ENCODE results near the gene AJUBA. TPM values are rescaled to one million over a fixed set of nuclear protein-coding genes. Genes with fewer than 3 reads are reported as not detected.

AJUBA gene
- total RNA-seq, 1 donor from 2014 or later: 111 TPM

GRCh38 chr14:22939684-22940083 lies 42.7 kb downstream of the AJUBA start:
- DNase-seq (ENCODE audit: extremely low spot score, unreplicated experiment): no peak
- TF ChIP-seq CTCF (IDR thresholded peaks at IDR 0.05): no peak
- H3K9me3 Mint-ChIP-seq (ENCODE audit: unreplicated experiment): no peaks in the 10 kb centered on the region
- H3K27ac Mint-ChIP-seq (ENCODE audit: unreplicated experiment): no peak overlapping the region
- H3K4me3 Mint-ChIP-seq (ENCODE audit: unreplicated experiment): no peak overlapping the region
- H3K4me1 Mint-ChIP-seq (ENCODE audit: unreplicated experiment): no peaks in the 10 kb centered on the region
- no peaks in the 10 kb centered on the region for H3K27me3 Mint-ChIP-seq (ENCODE audit: unreplicated experiment)
- H3K36me3 Mint-ChIP-seq (ENCODE audit: unreplicated experiment): peaks cover 11% of the 10 kb centered on the region

GRCh38 chr14:22935156-22935555 lies 47.2 kb downstream of the AJUBA start:
- Mint-ChIP-seq H3K4me3 (ENCODE audit: unreplicated experiment) (no peak overlapping the region), H3K36me3 (ENCODE audit: unreplicated experiment) (peaks cover 4% of the 10 kb centered on the region), H3K27ac (ENCODE audit: unreplicated experiment) (no peak overlapping the region), H3K9me3 (ENCODE audit: unreplicated experiment) (no peaks in the 10 kb centered on the region), H3K27me3 (ENCODE audit: unreplicated experiment) (no peaks in the 10 kb centered on the region), H3K4me1 (ENCODE audit: unreplicated experiment) (no peaks in the 10 kb centered on the region)
- no peak for DNase-seq (ENCODE audit: extremely low spot score, unreplicated experiment)
- no peak for TF ChIP-seq CTCF (IDR thresholded peaks at IDR 0.05)

- Mint-ChIP-seq H3K36me3 (ENCODE audit: unreplicated experiment) (no peaks in the 10 kb centered on the region), H3K9me3 (ENCODE audit: unreplicated experiment) (no peaks in the 10 kb centered on the region)
- no peak for TF ChIP-seq CTCF (IDR thresholded peaks at IDR 0.05)
These were observed 50.2 kb downstream of the AJUBA start for GRCh38 chr14:22932146-22932545.

GRCh38 chr14:22929961-22930364 lies 52.4 kb downstream of the AJUBA start:
- no peak overlapping the region for H3K27ac Mint-ChIP-seq (ENCODE audit: unreplicated experiment)
- peaks cover 13% of the 10 kb centered on the region for H3K36me3 Mint-ChIP-seq (ENCODE audit: unreplicated experiment)
- no peak for DNase-seq (ENCODE audit: extremely low spot score, unreplicated experiment)
- no peak overlapping the region for H3K4me3 Mint-ChIP-seq (ENCODE audit: unreplicated experiment)
- H3K4me1 Mint-ChIP-seq (ENCODE audit: unreplicated experiment): peaks cover 16% of the 10 kb centered on the region
- no peak for TF ChIP-seq CTCF (IDR thresholded peaks at IDR 0.05)
- H3K27me3 Mint-ChIP-seq (ENCODE audit: unreplicated experiment): no peaks in the 10 kb centered on the region
- H3K9me3 Mint-ChIP-seq (ENCODE audit: unreplicated experiment): no peaks in the 10 kb centered on the region

More at GRCh38 chr14:22932146-22932545, 50.2 kb downstream of the AJUBA start:
- no peak overlapping the region for H3K4me3 Mint-ChIP-seq (ENCODE audit: unreplicated experiment)
- H3K4me1 Mint-ChIP-seq (ENCODE audit: unreplicated experiment): peaks cover 8% of the 10 kb centered on the region
- DNase-seq (ENCODE audit: extremely low spot score, unreplicated experiment): no peak
- no peaks in the 10 kb centered on the region for H3K27me3 Mint-ChIP-seq (ENCODE audit: unreplicated experiment)
- no peak overlapping the region for H3K27ac Mint-ChIP-seq (ENCODE audit: unreplicated experiment)

GRCh38 chr14:22929104-22929960 lies 53.0 kb downstream of the AJUBA start, which contains the start of gene PRMT5:
PRMT5 (minus strand) TSS chr14:22929376; CDS start chr14:22929361, 15 bp downstream.
- Mint-ChIP-seq H3K9me3 (ENCODE audit: unreplicated experiment) (no peaks in the 10 kb centered on the region), H3K4me3 (ENCODE audit: unreplicated experiment) (no peak within 1 kb of the TSS), H3K27ac (ENCODE audit: unreplicated experiment) (no peak within 1 kb of the TSS), H3K4me1 (ENCODE audit: unreplicated experiment) (peaks cover 16% of the 10 kb centered on the region), H3K27me3 (ENCODE audit: unreplicated experiment) (no peaks in the 10 kb centered on the region), H3K36me3 (ENCODE audit: unreplicated experiment) (peaks cover 19% of the 10 kb centered on the region)
- DNase-seq (ENCODE audit: extremely low spot score, unreplicated experiment): peak; percentile 99
- no peak for TF ChIP-seq CTCF (IDR thresholded peaks at IDR 0.05)

Data from osteocyte (in vitro differentiated cells).